Kidney (tissue), 14 donors: ENCODE results near the gene GAS2L2. TPM values are rescaled to one million over a fixed set of nuclear protein-coding genes. Genes with fewer than 3 reads are reported as not detected.
A peak's percentile ranks its signal among the peaks of the same experiment; 100 is the strongest.

ENCODE experiments used
- DNase-seq, 5 donors: peaks; one replicate each; pipeline ENCODE4 v3.0.0-alpha.2; 2013 to 2020
- FAIRE-seq: peaks from 2 replicates; lab custom pipeline; 2012; peaks lifted over from hg19 to GRCh38; lab: Jason Lieb, UNC
- H3K27ac ChIP-seq, 2 donors: one replicate each; pipeline ENCODE4 v1.7.0; 2013; ENCODE audit warnings: low read depth in 2 of 2, low read length in 2 of 2, inconsistent platforms in 1 of 2
- H3K27me3 ChIP-seq: one replicate; pipeline ENCODE4 v1.7.1; 2013; ENCODE audit warnings: low read length, inconsistent platforms; ENCODE audit not compliant: control insufficient read depth, insufficient read depth
- H3K36me3 ChIP-seq, 3 donors: one replicate each; pipeline versions ENCODE4 v1.7.0 to v1.7.1; 2013; ENCODE audit warnings: low read length in 3 of 3, control low read depth in 1 of 3, inconsistent platforms in 1 of 3; ENCODE audit not compliant: insufficient read depth in 3 of 3, control insufficient read depth in 2 of 3
- H3K4me1 ChIP-seq, 3 donors: one replicate each; pipeline versions ENCODE4 v1.7.0 to v1.7.1; 2013; ENCODE audit warnings: low read length in 3 of 3, inconsistent platforms in 1 of 3, low read depth in 1 of 3; ENCODE audit not compliant: control insufficient read depth in 2 of 3, insufficient read depth in 2 of 3
- H3K4me3 ChIP-seq, 3 donors: one replicate each; pipeline versions ENCODE4 v1.7.0 to v1.8.1; 2013; ENCODE audit warnings: low read length in 3 of 3, control low read depth in 1 of 3, inconsistent platforms in 1 of 3
- H3K9ac ChIP-seq, 3 donors: one replicate each; pipeline versions ENCODE4 v1.7.0 to v1.7.1; 2013; ENCODE audit warnings: low read length in 3 of 3, control low read depth in 1 of 3, inconsistent platforms in 1 of 3
- H3K9me3 ChIP-seq, 3 donors: one replicate each; pipeline versions ENCODE4 v1.7.0 to v1.7.1; 2013; ENCODE audit warnings: low read length in 3 of 3, control low read depth in 1 of 3, inconsistent platforms in 1 of 3; ENCODE audit not compliant: control insufficient read depth in 2 of 3, insufficient read depth in 1 of 3
- CTCF ChIP-seq: IDR thresholded peaks from 3 replicates; pipeline ENCODE4 v1.5.1; 2012; ENCODE audit warnings: mild to moderate bottlenecking, moderate library complexity, borderline replicate concordance; ENCODE audit not compliant: insufficient read depth; ENCODE audit errors: extremely low read depth
- intact Hi-C: fragments of 100-400 bp; cut with DNase I; formaldehyde crosslinking; loops from one replicate; pipeline ENCODE4 v1.11.1; 2022
- polyA plus RNA-seq: library from polyadenylated mRNA; stranded (reverse); fragments of 350-450 nt; fragmentation: Illumina TruSeq; extraction: RNeasy Lipid Tissue Mini Kit (QIAGEN cat#74804); gene quantifications from one replicate; pipeline ENCODE4 v1.2.3, GENCODE V29; 2014; ENCODE audit warnings: low read depth, low replicate concordance; ENCODE audit not compliant: insufficient read depth
- total RNA-seq: library from RNA; stranded (reverse); fragmentation: NEBNext Ultra II Directional; extraction: Animal tissue kit (Norgen Biotek cat#: 25700); gene quantifications from one replicate; pipeline ENCODE4 v1.2.1, GENCODE V29; 2021
- donor health status: control.
- donor health status: control.
- donor health status: control.
- donor health status: control.
- donor health status: control.
- donor health status: DM: yes; HTN: yes; CAD: no.
- donor health status: Normal renal cell carcinoma (clear cell type).

The GAS2L2 gene
- total and polyA plus RNA-seq, 2 donors from 2014 or later: not detected

GRCh38 chr17:35763767-35764122 is 10.7 kb upstream of the GAS2L2 start:
- intact Hi-C loops: no loop called here
- Histone ChIP-seq H3K36me3 (no peaks in the 10 kb centered on the region), H3K27ac (no peak overlapping the region), H3K27me3 (no peaks in the 10 kb centered on the region), H3K4me1 (peaks cover 0 to 2% (median 0%) of the 10 kb centered on the region in 3 donors), H3K4me3 (peak overlapping the region in 2 of 3 donors; percentile 44 to 48), H3K9me3 (no peaks in the 10 kb centered on the region), H3K9ac (no peak overlapping the region)
- DNase-seq (no peak), FAIRE-seq (no peak)
- no peak for TF ChIP-seq CTCF

GRCh38 chr17:35761601-35762000 is 8.6 kb upstream of the GAS2L2 start:
- Histone ChIP-seq H3K4me3 (no peak overlapping the region), H3K4me1 (peaks cover 0 to 2% (median 0%) of the 10 kb centered on the region in 3 donors), H3K9ac (no peak overlapping the region), H3K36me3 (no peaks in the 10 kb centered on the region), H3K9me3 (no peaks in the 10 kb centered on the region), H3K27ac (no peak overlapping the region), H3K27me3 (no peaks in the 10 kb centered on the region)
- FAIRE-seq (no peak), DNase-seq (no peak)
- intact Hi-C loops: no loop called here
- TF ChIP-seq CTCF: no peak

- TF ChIP-seq CTCF: no peak
- Histone ChIP-seq H3K9ac (no peak within 1 kb of the TSS), H3K4me3 (no peak within 1 kb of the TSS), H3K4me1 (peaks cover 0 to 2% (median 0%) of the 10 kb centered on the region in 3 donors), H3K9me3 (no peaks in the 10 kb centered on the region), H3K27me3 (no peaks in the 10 kb centered on the region), H3K27ac (no peak within 1 kb of the TSS), H3K36me3 (no peaks in the 10 kb centered on the region)
- intact Hi-C loops: no loop called here
- DNase-seq (no peak), FAIRE-seq (no peak)
These were observed 7.5 kb upstream of the GAS2L2 start, which contains the start of gene C17orf50 for GRCh38 chr17:35760587-35760986. TSS of gene C17orf50 (plus strand) at chr17:35760887. CDS start at chr17:35760942, 55 bp downstream.

GRCh38 chr17:35757243-35757642 is 4.2 kb upstream of the GAS2L2 start:
- intact Hi-C loops: no loop called here
- Histone ChIP-seq H3K27ac (no peak overlapping the region), H3K4me1 (no peaks in the 10 kb centered on the region), H3K36me3 (no peaks in the 10 kb centered on the region), H3K9ac (no peak overlapping the region), H3K4me3 (no peak overlapping the region), H3K27me3 (no peaks in the 10 kb centered on the region), H3K9me3 (no peaks in the 10 kb centered on the region)
- FAIRE-seq (no peak), DNase-seq (no peak)
- TF ChIP-seq CTCF: no peak
